B cell (primary cell): ENCODE data around the gene SUSD2.
"Not testable (repeated sequence)": the region's sequence is repeated elsewhere in the genome, so short reads cannot be mapped to it uniquely, and the experiment has no call there.

Experiments
- EZH2 ChIP-seq: IDR thresholded peaks from 2 replicates; pipeline ENCODE4 v1.6.1; 2012; ENCODE audit warnings: borderline replicate concordance, low read depth, mild to moderate bottlenecking, moderate library complexity, low read length; ENCODE audit not compliant: insufficient read depth, poor library complexity, severe bottlenecking
- TF ChIP-seq, protein P1 (sequence below): fragments of 200-600 bp; IDR thresholded peaks from one replicate; pipeline ENCODE4 v1.8.0; 2022; ENCODE audit warnings: antibody characterized with exemption, mild to moderate bottlenecking

DNA sequence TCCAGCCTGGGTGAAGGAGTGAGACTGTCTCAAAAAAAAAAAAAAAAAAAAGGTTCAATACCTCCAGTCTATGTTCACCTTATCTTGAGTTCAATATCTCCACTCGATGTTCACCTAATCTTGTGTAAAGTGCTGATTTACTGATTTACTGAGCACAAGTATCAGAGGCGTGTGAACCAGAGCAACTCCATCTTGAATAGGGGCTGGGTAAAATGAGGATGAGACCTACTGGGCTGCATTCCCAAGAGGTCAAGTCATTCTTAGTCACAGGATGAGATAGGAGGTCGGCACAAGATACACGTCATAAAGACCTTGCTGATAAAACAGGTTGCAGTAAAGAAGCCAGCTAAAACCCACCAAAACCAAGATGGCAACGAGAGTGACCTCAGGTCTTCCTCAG lies 22.6 kb downstream of the SUSD2 start:
- TF ChIP-seq, protein P1, sequence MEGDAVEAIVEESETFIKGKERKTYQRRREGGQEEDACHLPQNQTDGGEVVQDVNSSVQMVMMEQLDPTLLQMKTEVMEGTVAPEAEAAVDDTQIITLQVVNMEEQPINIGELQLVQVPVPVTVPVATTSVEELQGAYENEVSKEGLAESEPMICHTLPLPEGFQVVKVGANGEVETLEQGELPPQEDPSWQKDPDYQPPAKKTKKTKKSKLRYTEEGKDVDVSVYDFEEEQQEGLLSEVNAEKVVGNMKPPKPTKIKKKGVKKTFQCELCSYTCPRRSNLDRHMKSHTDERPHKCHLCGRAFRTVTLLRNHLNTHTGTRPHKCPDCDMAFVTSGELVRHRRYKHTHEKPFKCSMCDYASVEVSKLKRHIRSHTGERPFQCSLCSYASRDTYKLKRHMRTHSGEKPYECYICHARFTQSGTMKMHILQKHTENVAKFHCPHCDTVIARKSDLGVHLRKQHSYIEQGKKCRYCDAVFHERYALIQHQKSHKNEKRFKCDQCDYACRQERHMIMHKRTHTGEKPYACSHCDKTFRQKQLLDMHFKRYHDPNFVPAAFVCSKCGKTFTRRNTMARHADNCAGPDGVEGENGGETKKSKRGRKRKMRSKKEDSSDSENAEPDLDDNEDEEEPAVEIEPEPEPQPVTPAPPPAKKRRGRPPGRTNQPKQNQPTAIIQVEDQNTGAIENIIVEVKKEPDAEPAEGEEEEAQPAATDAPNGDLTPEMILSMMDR: not testable (repeated sequence)
- not testable (repeated sequence) for TF ChIP-seq EZH2
